GM19023 (cell line): ENCODE results near the gene PFDN6.

Experiments
- ATAC-seq: cut with Tn5 transposase; IDR thresholded peaks from one replicate; pipeline ENCODE4 v1.9.1; 2021; ENCODE audit warnings: mild to moderate bottlenecking, moderate library complexity; ENCODE audit not compliant: unreplicated experiment

The PFDN6 gene

GRCh38 chr6:33294086-33294823, 4.9 kb downstream of the PFDN6 start:
- ATAC-seq: no peak

GRCh38 chr6:33295621-33296369, 6.4 kb downstream of the PFDN6 start:
- ATAC-seq: no peak

GRCh38 chr6:33296797-33297405, 7.5 kb downstream of the PFDN6 start:
- no peak for ATAC-seq

- no peak for ATAC-seq
Measured at GRCh38 chr6:33297406-33297955, 8.1 kb downstream of the PFDN6 start.

GRCh38 chr6:33297956-33298772, 8.8 kb downstream of the PFDN6 start:
- peak; percentile 21 for ATAC-seq

- ATAC-seq: peak; percentile 27
Measured at GRCh38 chr6:33298773-33299236, 9.4 kb downstream of the PFDN6 start, which contains the start of gene RGL2. TSS of gene RGL2 (minus strand) at chr6:33298942. CDS start at chr6:33298610, 332 bp downstream.

- ATAC-seq: peak; percentile 71
Measured at GRCh38 chr6:33299237-33299944, 10.0 kb downstream of the PFDN6 start.

GRCh38 chr6:33301877-33302276, 12.5 kb downstream of the PFDN6 start:
- ATAC-seq: no peak

GRCh38 chr6:33304216-33304615, 14.8 kb downstream of the PFDN6 start:
- ATAC-seq: no peak

GRCh38 chr6:33305052-33305451, 15.7 kb downstream of the PFDN6 start:
- ATAC-seq: no peak

GRCh38 chr6:33306356-33306755, 17.0 kb downstream of the PFDN6 start:
- ATAC-seq: no peak

GRCh38 chr6:33312361-33313104, 23.1 kb downstream of the PFDN6 start:
- no peak for ATAC-seq

GRCh38 chr6:33313105-33313708, 23.8 kb downstream of the PFDN6 start:
- ATAC-seq: no peak

- ATAC-seq: no peak
Measured at GRCh38 chr6:33313709-33314514, 24.5 kb downstream of the PFDN6 start, which contains the start of gene TAPBP. TSS of gene TAPBP (minus strand) at chr6:33314078. CDS start at chr6:33314041, 37 bp downstream.

- ATAC-seq: no peak
Measured at GRCh38 chr6:33314515-33314942, 25.1 kb downstream of the PFDN6 start.

GRCh38 chr6:33314943-33315792, 25.8 kb downstream of the PFDN6 start:
- no peak for ATAC-seq
